ENCODE results near the gene CHCHD3.

The CHCHD3 gene

DNA sequence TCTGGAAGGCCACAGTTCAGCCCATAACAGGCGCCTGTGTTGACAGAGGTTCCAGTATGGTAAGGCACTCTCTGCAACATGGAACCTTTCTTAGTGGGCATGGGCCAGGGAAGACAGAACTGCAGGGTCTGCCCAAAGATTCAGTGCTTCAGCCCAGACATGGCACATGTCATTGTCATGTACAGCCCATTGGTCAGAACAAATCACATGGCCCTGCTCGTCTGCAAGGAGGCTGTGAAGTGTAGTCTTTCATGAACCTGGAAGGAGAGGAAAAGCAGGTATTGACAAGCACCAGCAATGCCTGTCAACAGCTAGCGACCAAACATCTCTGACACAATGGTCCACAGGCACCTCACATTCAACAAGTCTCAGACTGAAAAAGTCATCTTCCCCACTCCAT lies 30.4 kb upstream of the CHCHD3 start:
- DNase-seq (ENCODE audit: low read depth): no peak
- Histone ChIP-seq H3K27me3 (replicated peaks; ENCODE audit: control insufficient read depth, insufficient read depth, low read length) (peaks cover 29% of the 10 kb centered on the region), H3K9ac (ENCODE audit: low read length) (no peak overlapping the region), H3K36me3 (ENCODE audit: control insufficient read depth, insufficient read depth, low read length, severe bottlenecking) (no peaks in the 10 kb centered on the region), H3K4me1 (ENCODE audit: control insufficient read depth, insufficient read depth, low read length) (no peaks in the 10 kb centered on the region), H3K9me3 (ENCODE audit: control insufficient read depth, low read length) (peaks cover 31% of the 10 kb centered on the region), H3K4me3 (ENCODE audit: low read length) (no peak overlapping the region)

DNA sequence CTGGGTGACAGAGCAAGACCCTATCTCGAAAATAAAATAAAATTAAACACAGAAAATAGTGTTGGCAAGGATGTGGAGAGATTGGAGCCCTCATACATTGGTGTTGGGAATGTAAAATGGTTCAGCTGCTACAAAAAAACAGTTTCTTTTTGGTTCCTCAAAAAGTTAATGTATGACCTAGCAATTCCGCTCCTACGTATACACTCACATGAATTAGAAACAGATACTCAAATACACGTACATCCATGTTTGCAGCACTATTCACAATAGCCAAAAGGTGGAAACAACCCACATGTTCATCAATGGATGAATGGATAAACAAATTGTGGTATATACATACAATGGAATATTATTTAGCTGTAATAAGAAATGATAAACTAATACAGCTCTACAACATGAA lies 28.4 kb upstream of the CHCHD3 start:
- no peaks in the 10 kb centered on the region for H3K36me3 ChIP-seq (ENCODE audit: control insufficient read depth, insufficient read depth, low read length, severe bottlenecking)

DNA sequence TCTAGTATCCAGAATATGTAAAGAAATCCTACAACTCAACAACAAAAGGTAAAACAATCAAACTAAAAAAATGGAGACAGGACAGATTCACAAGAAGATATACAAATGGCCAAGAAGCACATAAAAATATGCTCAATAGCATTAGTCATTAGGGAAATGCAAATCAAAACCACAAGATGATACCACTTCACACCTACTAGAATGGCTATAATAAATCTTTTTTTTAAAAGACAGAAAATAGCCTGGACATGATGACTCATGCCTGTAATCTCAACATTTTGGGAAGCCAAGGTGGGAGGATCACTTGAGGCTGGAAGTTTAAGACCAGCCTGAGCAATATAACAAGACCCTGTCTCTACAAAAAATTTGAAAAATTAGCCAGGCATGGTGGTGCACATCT lies 27.9 kb upstream of the CHCHD3 start:
- H3K9me3 ChIP-seq (ENCODE audit: control insufficient read depth, low read length): peaks cover 31% of the 10 kb centered on the region
- peaks cover 25% of the 10 kb centered on the region for H3K27me3 ChIP-seq (replicated peaks; ENCODE audit: control insufficient read depth, insufficient read depth, low read length)
- no peak overlapping the region for H3K4me3 ChIP-seq (ENCODE audit: low read length)
- no peak for DNase-seq (ENCODE audit: low read depth)
- no peak overlapping the region for H3K9ac ChIP-seq (ENCODE audit: low read length)
- H3K4me1 ChIP-seq (ENCODE audit: control insufficient read depth, insufficient read depth, low read length): no peaks in the 10 kb centered on the region
- no peaks in the 10 kb centered on the region for H3K36me3 ChIP-seq (ENCODE audit: control insufficient read depth, insufficient read depth, low read length, severe bottlenecking)

More for the DNA sequence above, 28.4 kb upstream of the CHCHD3 start:
- Histone ChIP-seq H3K27me3 (replicated peaks; ENCODE audit: control insufficient read depth, insufficient read depth, low read length) (peaks cover 24% of the 10 kb centered on the region), H3K4me3 (ENCODE audit: low read length) (no peak overlapping the region), H3K4me1 (ENCODE audit: control insufficient read depth, insufficient read depth, low read length) (no peaks in the 10 kb centered on the region), H3K9me3 (ENCODE audit: control insufficient read depth, low read length) (peaks cover 31% of the 10 kb centered on the region), H3K9ac (ENCODE audit: low read length) (no peak overlapping the region)
- no peak for DNase-seq (ENCODE audit: low read depth)

DNA sequence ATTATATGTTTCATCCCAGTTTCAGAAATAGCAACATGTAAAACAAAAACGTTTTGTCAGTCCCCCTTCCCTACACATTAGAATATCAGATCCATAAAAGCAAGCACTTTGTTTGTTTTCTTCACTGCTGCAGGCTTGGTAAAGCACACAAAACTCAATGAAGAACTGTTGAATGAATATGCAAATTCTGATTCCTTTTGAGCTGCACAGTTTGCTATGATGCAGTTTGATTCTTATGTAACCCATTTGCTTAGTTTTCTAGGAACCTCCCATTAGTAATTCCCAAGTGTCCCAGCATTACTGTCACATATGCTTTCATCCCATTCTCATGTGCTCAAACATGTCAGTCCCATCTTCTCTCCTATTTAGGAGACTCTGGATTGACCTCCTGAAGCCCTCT lies 26.1 kb upstream of the CHCHD3 start:
- H3K4me1 ChIP-seq (ENCODE audit: control insufficient read depth, insufficient read depth, low read length): no peaks in the 10 kb centered on the region
- no peaks in the 10 kb centered on the region for H3K36me3 ChIP-seq (ENCODE audit: control insufficient read depth, insufficient read depth, low read length, severe bottlenecking)
- no peak overlapping the region for H3K4me3 ChIP-seq (ENCODE audit: low read length)
- peaks cover 21% of the 10 kb centered on the region for H3K27me3 ChIP-seq (replicated peaks; ENCODE audit: control insufficient read depth, insufficient read depth, low read length)
- DNase-seq (ENCODE audit: low read depth): no peak
- H3K9ac ChIP-seq (ENCODE audit: low read length): no peak overlapping the region
- H3K9me3 ChIP-seq (ENCODE audit: control insufficient read depth, low read length): peaks cover 31% of the 10 kb centered on the region

DNA sequence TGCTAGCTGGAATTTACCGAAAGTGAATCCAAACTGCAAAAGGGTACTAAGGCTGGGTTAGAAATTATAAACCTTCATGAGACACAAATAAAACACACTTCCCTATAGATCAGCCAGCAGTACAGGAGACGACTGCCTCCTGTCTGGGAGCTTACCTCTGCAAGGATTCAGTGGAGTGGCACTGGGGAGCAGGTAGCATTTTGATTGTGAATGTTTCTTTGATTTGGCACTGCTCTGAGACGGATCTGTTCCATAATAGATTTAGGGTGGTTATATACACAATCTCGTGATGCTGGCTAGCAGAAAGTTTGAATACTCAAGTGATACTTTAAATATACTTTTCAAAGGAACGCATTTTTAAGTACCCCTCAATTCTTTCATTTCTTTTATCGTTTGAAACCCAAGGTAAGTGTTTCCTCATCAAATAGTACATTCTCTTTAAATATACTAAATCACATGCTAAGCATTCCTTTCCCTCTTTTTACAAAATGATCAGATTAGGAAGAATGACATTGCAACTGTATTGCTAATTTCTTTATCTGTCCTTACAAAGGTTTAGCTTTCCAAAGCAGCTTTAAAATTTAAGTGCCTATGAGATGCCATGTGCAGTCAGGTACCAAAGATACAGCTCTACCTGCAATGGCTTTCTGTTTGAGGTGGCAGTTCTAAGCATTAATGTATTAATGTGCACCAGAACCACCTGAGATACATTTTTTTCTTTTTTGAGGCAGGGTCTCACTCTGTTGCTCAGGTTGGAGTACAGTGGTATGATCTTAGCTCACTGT lies 20.6 kb upstream of the CHCHD3 start:
- DNase-seq (ENCODE audit: low read depth): no peak
- H3K36me3 ChIP-seq (ENCODE audit: control insufficient read depth, insufficient read depth, low read length, severe bottlenecking): no peaks in the 10 kb centered on the region

DNA sequence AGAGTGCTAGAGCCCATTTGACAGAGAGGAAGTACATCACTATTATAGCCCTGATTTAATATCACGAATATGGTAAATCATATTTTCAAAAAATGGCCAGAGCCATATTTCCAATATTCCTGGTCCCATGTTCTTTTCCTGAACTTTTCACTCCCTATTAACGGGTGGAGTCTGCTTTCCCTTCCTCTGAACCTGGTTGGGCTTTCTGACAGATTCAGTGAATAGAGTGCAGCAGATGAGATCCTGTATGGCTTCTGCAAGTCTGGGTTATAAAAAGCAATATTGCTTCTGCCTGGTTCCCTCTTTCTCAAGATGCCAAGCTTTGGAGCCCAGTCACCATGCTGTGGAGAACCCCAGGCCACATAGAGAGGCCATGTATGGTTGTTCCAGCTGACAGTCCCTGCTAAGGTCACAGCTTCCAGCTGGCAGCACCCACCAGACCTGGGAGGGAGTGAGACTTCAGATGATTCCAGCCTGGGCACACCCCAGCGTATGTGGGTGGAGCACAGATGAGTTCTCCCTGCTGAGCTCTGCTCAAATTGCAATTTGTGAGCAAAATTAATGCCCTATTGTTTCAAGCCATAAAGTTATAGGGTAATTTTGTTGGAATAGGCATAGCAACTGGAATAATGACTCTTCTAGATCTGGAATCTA lies 17.9 kb upstream of the CHCHD3 start:
- H3K4me1 ChIP-seq (ENCODE audit: control insufficient read depth, insufficient read depth, low read length): no peaks in the 10 kb centered on the region
- peaks cover 11% of the 10 kb centered on the region for H3K27me3 ChIP-seq (replicated peaks; ENCODE audit: control insufficient read depth, insufficient read depth, low read length)
- DNase-seq (ENCODE audit: low read depth): no peak
- no peaks in the 10 kb centered on the region for H3K9me3 ChIP-seq (ENCODE audit: control insufficient read depth, low read length)
- H3K36me3 ChIP-seq (ENCODE audit: control insufficient read depth, insufficient read depth, low read length, severe bottlenecking): no peaks in the 10 kb centered on the region
- no peak overlapping the region for H3K4me3 ChIP-seq (ENCODE audit: low read length)
- no peak overlapping the region for H3K9ac ChIP-seq (ENCODE audit: low read length)

More for the DNA sequence above, 20.6 kb upstream of the CHCHD3 start:
- H3K4me3 ChIP-seq (ENCODE audit: low read length): no peak overlapping the region
- peaks cover 13% of the 10 kb centered on the region for H3K27me3 ChIP-seq (replicated peaks; ENCODE audit: control insufficient read depth, insufficient read depth, low read length)
- no peaks in the 10 kb centered on the region for H3K9me3 ChIP-seq (ENCODE audit: control insufficient read depth, low read length)
- no peaks in the 10 kb centered on the region for H3K4me1 ChIP-seq (ENCODE audit: control insufficient read depth, insufficient read depth, low read length)
- H3K9ac ChIP-seq (ENCODE audit: low read length): no peak overlapping the region

DNA sequence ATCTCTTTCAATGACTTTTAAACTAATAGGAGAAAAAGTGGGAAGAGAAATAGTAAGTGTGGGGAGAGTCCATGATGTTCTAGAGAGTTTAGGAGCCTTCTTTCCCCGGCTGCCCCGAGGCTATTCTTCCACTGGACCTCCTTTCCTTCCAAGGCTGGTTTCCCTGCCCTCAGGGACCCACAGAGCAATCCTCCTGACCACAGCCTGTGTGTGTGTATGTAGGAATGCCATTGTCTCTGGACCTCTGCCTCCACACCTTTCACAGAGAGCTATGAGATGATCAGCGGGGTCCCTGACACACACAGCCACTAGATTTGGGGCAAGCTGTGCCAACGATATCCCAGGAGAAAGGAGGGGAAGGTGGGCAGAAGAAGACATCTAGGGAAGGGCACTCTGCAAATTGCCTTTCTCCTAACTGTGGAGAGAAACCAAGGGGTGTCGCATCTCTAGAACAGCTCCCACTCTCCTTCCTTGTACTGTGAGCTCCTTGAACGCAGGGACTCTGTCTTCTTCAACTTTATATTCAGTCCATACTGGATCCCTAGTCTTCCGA lies 13.3 kb upstream of the CHCHD3 start:
- Histone ChIP-seq H3K9me3 (ENCODE audit: control insufficient read depth, low read length) (no peaks in the 10 kb centered on the region), H3K27me3 (replicated peaks; ENCODE audit: control insufficient read depth, insufficient read depth, low read length) (peaks cover 5% of the 10 kb centered on the region), H3K4me1 (ENCODE audit: control insufficient read depth, insufficient read depth, low read length) (no peaks in the 10 kb centered on the region), H3K36me3 (ENCODE audit: control insufficient read depth, insufficient read depth, low read length, severe bottlenecking) (no peaks in the 10 kb centered on the region), H3K4me3 (ENCODE audit: low read length) (no peak overlapping the region), H3K9ac (ENCODE audit: low read length) (no peak overlapping the region)
- DNase-seq (ENCODE audit: low read depth): no peak

DNA sequence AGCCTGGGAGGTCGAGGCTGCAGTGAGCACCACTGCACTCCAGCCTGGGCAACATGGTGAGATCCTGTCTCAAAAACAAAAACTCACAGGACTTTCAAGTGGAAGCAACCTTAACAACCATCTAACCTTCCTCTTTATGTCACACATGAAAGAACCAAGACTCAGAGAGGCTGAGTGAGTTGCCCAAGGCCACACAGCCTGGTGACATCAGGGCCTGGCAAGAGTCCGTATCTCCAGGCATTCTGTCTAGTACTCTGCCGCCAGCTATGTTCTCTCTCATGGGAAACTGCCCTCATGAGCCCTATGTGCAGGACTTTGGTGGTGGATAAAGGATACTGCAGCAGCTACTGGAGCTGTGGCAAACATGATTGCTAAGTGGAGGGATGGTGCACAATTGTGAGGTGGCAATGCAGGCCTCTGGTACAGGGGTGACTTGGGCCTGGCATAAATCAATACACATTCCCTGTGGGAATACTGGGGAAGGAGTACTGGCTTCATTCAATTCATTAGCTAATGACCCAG lies 10.1 kb upstream of the CHCHD3 start:
- Histone ChIP-seq H3K4me1 (ENCODE audit: control insufficient read depth, insufficient read depth, low read length) (no peaks in the 10 kb centered on the region), H3K9ac (ENCODE audit: low read length) (no peak overlapping the region), H3K27me3 (replicated peaks; ENCODE audit: control insufficient read depth, insufficient read depth, low read length) (peaks cover 5% of the 10 kb centered on the region), H3K36me3 (ENCODE audit: control insufficient read depth, insufficient read depth, low read length, severe bottlenecking) (no peaks in the 10 kb centered on the region), H3K4me3 (ENCODE audit: low read length) (no peak overlapping the region), H3K9me3 (ENCODE audit: control insufficient read depth, low read length) (no peaks in the 10 kb centered on the region)
- DNase-seq (ENCODE audit: low read depth): no peak

DNA sequence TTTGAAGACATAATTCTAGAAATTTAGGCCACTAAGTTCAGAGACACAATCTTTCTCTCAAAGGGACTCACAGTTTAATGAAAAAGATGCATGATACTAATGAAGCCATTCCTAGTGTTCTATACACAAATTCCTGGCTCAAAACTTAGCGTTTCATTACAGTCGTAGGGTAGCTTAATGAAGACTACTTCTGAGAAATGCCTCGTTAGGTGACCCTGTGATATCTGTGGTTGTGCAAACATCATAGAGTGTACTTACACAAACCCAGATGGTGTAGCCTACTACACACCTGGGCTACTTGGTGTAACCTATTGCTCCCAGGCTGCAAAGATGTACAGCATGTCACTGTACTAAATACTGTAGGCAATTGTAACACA lies 488 bp upstream of the CHCHD3 start:
- Histone ChIP-seq H3K36me3 (ENCODE audit: control insufficient read depth, insufficient read depth, low read length, severe bottlenecking) (peaks cover 3% of the 10 kb centered on the region), H3K9ac (ENCODE audit: low read length) (no peak overlapping the region), H3K4me1 (ENCODE audit: control insufficient read depth, insufficient read depth, low read length) (peaks cover 20% of the 10 kb centered on the region)

DNA sequence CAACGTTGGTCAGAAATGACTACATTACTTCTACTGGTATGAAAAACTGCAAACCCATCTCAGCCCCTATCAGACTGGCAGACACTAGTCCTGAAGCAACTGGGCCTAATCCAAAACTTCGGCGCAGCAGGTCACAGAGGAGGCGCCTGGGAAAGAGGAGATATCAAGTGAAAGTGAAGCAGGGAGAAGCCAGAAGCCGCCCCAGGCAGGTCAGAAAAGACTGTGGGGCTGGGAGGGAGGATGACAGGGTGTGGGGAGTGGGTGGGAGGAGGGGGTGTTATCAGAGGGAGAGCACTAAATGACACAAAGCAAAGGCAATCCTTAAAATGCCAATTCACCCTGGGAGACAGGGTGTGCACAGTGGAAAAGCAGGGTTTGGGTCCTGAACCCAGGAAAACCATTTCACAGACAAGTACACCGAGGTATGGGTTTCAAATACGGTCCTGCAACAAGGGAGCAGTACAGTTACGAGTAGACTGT lies 731 bp downstream of the CHCHD3 start:
- H3K9ac ChIP-seq (ENCODE audit: low read length): peak overlapping the region; percentile 92
- no peaks in the 10 kb centered on the region for H3K9me3 ChIP-seq (ENCODE audit: control insufficient read depth, low read length)
- peaks cover 3% of the 10 kb centered on the region for H3K36me3 ChIP-seq (ENCODE audit: control insufficient read depth, insufficient read depth, low read length, severe bottlenecking)
- H3K27me3 ChIP-seq (replicated peaks; ENCODE audit: control insufficient read depth, insufficient read depth, low read length): no peaks in the 10 kb centered on the region
- peaks cover 31% of the 10 kb centered on the region for H3K4me1 ChIP-seq (ENCODE audit: control insufficient read depth, insufficient read depth, low read length)
- peak overlapping the region; percentile 89 for H3K4me3 ChIP-seq (ENCODE audit: low read length)
- peak; percentile 56 for DNase-seq (ENCODE audit: low read depth)

More for the DNA sequence above, 488 bp upstream of the CHCHD3 start:
- no peaks in the 10 kb centered on the region for H3K9me3 ChIP-seq (ENCODE audit: control insufficient read depth, low read length)
- no peak for DNase-seq (ENCODE audit: low read depth)
- H3K4me3 ChIP-seq (ENCODE audit: low read length): peak overlapping the region; percentile 89
- H3K27me3 ChIP-seq (replicated peaks; ENCODE audit: control insufficient read depth, insufficient read depth, low read length): no peaks in the 10 kb centered on the region

DNA sequence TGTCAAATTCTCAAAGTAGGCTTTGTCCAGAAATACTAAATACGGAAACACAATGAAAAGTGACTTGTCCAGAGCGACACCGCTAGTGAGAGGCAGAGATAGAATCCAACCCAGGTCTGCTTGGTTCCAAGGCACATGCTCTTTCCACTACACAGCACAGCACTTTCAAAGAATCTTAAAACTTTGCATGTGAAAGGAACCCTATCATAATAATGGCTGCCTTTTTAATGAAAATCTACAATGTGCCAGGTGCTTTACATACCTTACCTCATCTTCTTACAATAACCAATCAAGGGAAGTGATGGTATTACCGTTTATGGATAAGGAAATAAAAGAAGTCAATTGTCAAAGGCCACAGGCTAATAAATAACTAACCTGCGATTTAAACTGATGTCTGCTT lies 2.6 kb downstream of the CHCHD3 start:
- H3K27me3 ChIP-seq (replicated peaks; ENCODE audit: control insufficient read depth, insufficient read depth, low read length): no peaks in the 10 kb centered on the region

More for the DNA sequence above, 2.6 kb downstream of the CHCHD3 start:
- Histone ChIP-seq H3K9me3 (ENCODE audit: control insufficient read depth, low read length) (no peaks in the 10 kb centered on the region), H3K4me1 (ENCODE audit: control insufficient read depth, insufficient read depth, low read length) (peaks cover 31% of the 10 kb centered on the region), H3K9ac (ENCODE audit: low read length) (no peak overlapping the region), H3K36me3 (ENCODE audit: control insufficient read depth, insufficient read depth, low read length, severe bottlenecking) (peaks cover 8% of the 10 kb centered on the region), H3K4me3 (ENCODE audit: low read length) (no peak overlapping the region)
- DNase-seq (ENCODE audit: low read depth): no peak
